ENCODE measurements around the gene SAP30BP.

- TF ChIP-seq YY1 (IDR thresholded peaks at IDR 0.05; ENCODE audit: insufficient read depth, insufficient read length) (no peak), ZNF274 (IDR thresholded peaks at IDR 0.05; ENCODE audit: low read depth, low read length) (no peak)
Measured at GRCh38 chr17:75694536-75694935, 27.4 kb downstream of the SAP30BP start.

Data from NT2/D1 (cell line).